NCI-H748 treated with DMSO at 0.1 percent for 48 hours (cell line): ENCODE measurements around the gene SMYD4.
"Not testable (repeated sequence)": the region's sequence is repeated elsewhere in the genome, so short reads cannot be mapped to it uniquely, and the experiment has no call there.

ENCODE experiments used
- DNase-seq: peaks from one replicate; lab custom pipeline; 2025; lab: John Stamatoyannopoulos, UW

SMYD4 gene

GRCh38 chr17:1829592-1830257 is at the start of gene SMYD4, which contains the start of gene RPA1:
Gene SMYD4, minus strand, starts transcription at chr17:1829902. Its CDS starts 1,908 bp downstream, at chr17:1827994.
Gene RPA1, plus strand, starts transcription at chr17:1830005. Its CDS starts 89 bp downstream, at chr17:1830094.
- DNase-seq: peak; percentile 75

GRCh38 chr17:1878419-1879121 is 48.9 kb upstream of the SMYD4 start:
- DNase-seq: no peak

GRCh38 chr17:1875597-1875996 is 45.9 kb upstream of the SMYD4 start:
- DNase-seq: no peak

- no peak for DNase-seq
Observed at GRCh38 chr17:1873418-1873817, 43.7 kb upstream of the SMYD4 start.

GRCh38 chr17:1872976-1873375 is 43.3 kb upstream of the SMYD4 start:
- no peak for DNase-seq

- DNase-seq: no peak
Observed at GRCh38 chr17:1872254-1872653, 42.6 kb upstream of the SMYD4 start.

- no peak for DNase-seq
Observed at GRCh38 chr17:1871756-1872155, 42.1 kb upstream of the SMYD4 start.

- no peak for DNase-seq
Observed at GRCh38 chr17:1870592-1870991, 40.9 kb upstream of the SMYD4 start.

GRCh38 chr17:1868090-1868489 is 38.4 kb upstream of the SMYD4 start:
- DNase-seq: no peak

GRCh38 chr17:1867307-1867706 is 37.6 kb upstream of the SMYD4 start:
- no peak for DNase-seq

GRCh38 chr17:1865252-1866037 is 35.7 kb upstream of the SMYD4 start:
- peak; percentile 40 for DNase-seq

GRCh38 chr17:1861391-1862010 is 31.8 kb upstream of the SMYD4 start:
- no peak for DNase-seq

- DNase-seq: no peak
Observed at GRCh38 chr17:1860978-1861377, 31.3 kb upstream of the SMYD4 start.

- DNase-seq: not testable (repeated sequence)
Observed at GRCh38 chr17:1856462-1856861, 26.8 kb upstream of the SMYD4 start.

- no peak for DNase-seq
Observed at GRCh38 chr17:1853698-1854097, 24.0 kb upstream of the SMYD4 start.

- no peak for DNase-seq
Observed at GRCh38 chr17:1852327-1852726, 22.6 kb upstream of the SMYD4 start.

- DNase-seq: no peak
Observed at GRCh38 chr17:1847191-1847590, 17.5 kb upstream of the SMYD4 start.

GRCh38 chr17:1843947-1844346 is 14.2 kb upstream of the SMYD4 start:
- no peak for DNase-seq

GRCh38 chr17:1839516-1839915 is 9.8 kb upstream of the SMYD4 start:
- DNase-seq: no peak

GRCh38 chr17:1834380-1835149 is 4.9 kb upstream of the SMYD4 start:
- no peak for DNase-seq

GRCh38 chr17:1830288-1830687 is 586 bp upstream of the SMYD4 start:
- peak; percentile 5 for DNase-seq

- no peak for DNase-seq
Observed at GRCh38 chr17:1829216-1829591, 498 bp downstream of the SMYD4 start.
